Measurements from ENCODE around the gene COL5A3. TPM values are rescaled to one million over a fixed set of nuclear protein-coding genes. Genes with fewer than 3 reads are reported as not detected.

COL5A3 gene
- total and polyA plus RNA-seq, 2 of the 13 experiments (the other 11 are each of a cell fraction or from before 2014, with no cell fraction given): 0.02 TPM; not detected in 1

GRCh38 chr19:10027158-10027997 lies 17.1 kb upstream of the COL5A3 start (continued):
- TF ChIP-seq, protein P1, sequence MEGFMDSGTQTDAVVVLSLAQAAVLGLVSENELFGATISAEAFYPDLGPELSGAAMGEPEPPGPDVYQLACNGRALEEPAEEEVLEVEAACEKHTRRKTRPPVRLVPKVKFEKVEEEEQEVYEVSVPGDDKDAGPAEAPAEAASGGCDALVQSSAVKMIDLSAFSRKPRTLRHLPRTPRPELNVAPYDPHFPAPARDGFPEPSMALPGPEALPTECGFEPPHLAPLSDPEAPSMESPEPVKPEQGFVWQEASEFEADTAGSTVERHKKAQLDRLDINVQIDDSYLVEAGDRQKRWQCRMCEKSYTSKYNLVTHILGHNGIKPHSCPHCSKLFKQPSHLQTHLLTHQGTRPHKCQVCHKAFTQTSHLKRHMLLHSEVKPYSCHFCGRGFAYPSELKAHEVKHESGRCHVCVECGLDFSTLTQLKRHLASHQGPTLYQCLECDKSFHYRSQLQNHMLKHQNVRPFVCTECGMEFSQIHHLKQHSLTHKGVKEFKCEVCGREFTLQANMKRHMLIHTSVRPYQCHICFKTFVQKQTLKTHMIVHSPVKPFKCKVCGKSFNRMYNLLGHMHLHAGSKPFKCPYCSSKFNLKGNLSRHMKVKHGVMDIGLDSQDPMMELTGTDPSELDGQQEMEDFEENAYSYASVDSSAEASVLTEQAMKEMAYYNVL (CRISPR knock-in tag; IDR thresholded peaks at IDR 0.05; ENCODE audit: borderline replicate concordance): peak; percentile 90
- TF ChIP-seq GATAD2A (CRISPR knock-in tag; IDR thresholded peaks at IDR 0.05) (peak; percentile 82; the same call in 1 of the 2 replicates), ISL2 (CRISPR knock-in tag; IDR thresholded peaks at IDR 0.05) (peak; percentile 73), PAXIP1 (CRISPR knock-in tag; conservative IDR thresholded peaks at IDR 0.05) (peak; percentile 65), ZNF136 (CRISPR knock-in tag; IDR thresholded peaks at IDR 0.05; ENCODE audit: low read depth) (0 out of 2 replicates have a peak, but pooled peaks have one; percentile 78), ZNF883 (CRISPR knock-in tag; IDR thresholded peaks at IDR 0.05; ENCODE audit: not compliant biosample characterization) (peak; percentile 74), ZNF841 (CRISPR knock-in tag; IDR thresholded peaks at IDR 0.05; ENCODE audit: borderline replicate concordance) (no peak), ZMYM3 (CRISPR knock-in tag; IDR thresholded peaks at IDR 0.05) (peak; percentile 88), HMGXB4 (CRISPR knock-in tag; IDR thresholded peaks at IDR 0.05; ENCODE audit: borderline replicate concordance in 1 of 2, low read depth in 1 of 2) (peak; percentile 76 to 85), YEATS4 (CRISPR knock-in tag; IDR thresholded peaks at IDR 0.05; ENCODE audit: borderline replicate concordance) (peak; percentile 71; the same call in 1 of the 2 replicates), ZBED4 (CRISPR knock-in tag; IDR thresholded peaks at IDR 0.05; ENCODE audit: borderline replicate concordance) (0 out of 2 replicates have a peak, but pooled peaks have one; percentile 39)
- TF ChIP-seq, protein P2, sequence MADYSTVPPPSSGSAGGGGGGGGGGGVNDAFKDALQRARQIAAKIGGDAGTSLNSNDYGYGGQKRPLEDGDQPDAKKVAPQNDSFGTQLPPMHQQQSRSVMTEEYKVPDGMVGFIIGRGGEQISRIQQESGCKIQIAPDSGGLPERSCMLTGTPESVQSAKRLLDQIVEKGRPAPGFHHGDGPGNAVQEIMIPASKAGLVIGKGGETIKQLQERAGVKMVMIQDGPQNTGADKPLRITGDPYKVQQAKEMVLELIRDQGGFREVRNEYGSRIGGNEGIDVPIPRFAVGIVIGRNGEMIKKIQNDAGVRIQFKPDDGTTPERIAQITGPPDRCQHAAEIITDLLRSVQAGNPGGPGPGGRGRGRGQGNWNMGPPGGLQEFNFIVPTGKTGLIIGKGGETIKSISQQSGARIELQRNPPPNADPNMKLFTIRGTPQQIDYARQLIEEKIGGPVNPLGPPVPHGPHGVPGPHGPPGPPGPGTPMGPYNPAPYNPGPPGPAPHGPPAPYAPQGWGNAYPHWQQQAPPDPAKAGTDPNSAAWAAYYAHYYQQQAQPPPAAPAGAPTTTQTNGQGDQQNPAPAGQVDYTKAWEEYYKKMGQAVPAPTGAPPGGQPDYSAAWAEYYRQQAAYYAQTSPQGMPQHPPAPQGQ (CRISPR knock-in tag; IDR thresholded peaks at IDR 0.05; ENCODE audit: borderline replicate concordance): no peak
